Suprapubic skin (tissue), 4 donors: ENCODE measurements around the gene ARAP3.
A peak's percentile ranks its signal among the peaks of the same experiment; 100 is the strongest.

Source experiments
- CTCF ChIP-seq, 2 donors: fragments of 200-600 bp in 1 of 2; fragments of 450-650 bp in 1 of 2; sonication (generic) in 1 of 2; IDR thresholded peaks; one replicate each; pipeline ENCODE4 v1.5.1; 2016 to 2019; ENCODE audit warnings: antibody characterized with exemption in 2 of 2, mild to moderate bottlenecking in 1 of 2, moderate library complexity in 1 of 2
- EP300 ChIP-seq: sonication (generic); formaldehyde crosslinking; IDR thresholded peaks from one replicate; pipeline ENCODE4 v1.6.1; 2017; ENCODE audit warnings: antibody characterized with exemption
- POLR2A ChIP-seq, 2 donors: fragments of 450-650 bp; IDR thresholded peaks; one replicate each; pipeline ENCODE4 v1.6.1; 2017; ENCODE audit warnings: antibody characterized with exemption in 2 of 2, mild to moderate bottlenecking in 2 of 2, moderate library complexity in 2 of 2
- POLR2AphosphoS5 ChIP-seq, 3 donors: sonication (generic); formaldehyde crosslinking; IDR thresholded peaks; one replicate each; pipeline ENCODE4 v1.6.1; 2017; ENCODE audit warnings: antibody characterized with exemption in 3 of 3

GRCh38 chr5:141637767-141638419 is 44.1 kb downstream of the ARAP3 start:
- TF ChIP-seq POLR2A (IDR thresholded peaks at IDR 0.05) (no peak), EP300 (no peak), CTCF (IDR thresholded peaks at IDR 0.05) (peak in 1 of 2 donors; percentile 43), POLR2AphosphoS5 (IDR thresholded peaks at IDR 0.05) (no peak)
